Renal pelvis (tissue), 4 donors: ENCODE data around the gene C12orf76. TPM values are rescaled to one million over a fixed set of nuclear protein-coding genes. Genes with fewer than 3 reads are reported as not detected.

Experiments used
- DNase-seq: peaks from one replicate; pipeline ENCODE4 v3.0.0-alpha.2; 2013
- polyA plus RNA-seq, 3 donors: library from polyadenylated mRNA; unstranded; fragments of 120-200 nt; gene quantifications; one replicate each; pipeline ENCODE4 v1.2.1, GENCODE V29; 2013; ENCODE audit not compliant: insufficient read length in 3 of 3

The C12orf76 gene
- polyA plus RNA-seq, 3 donors = 29.5 to 38.6 (median 38.3) TPM

- DNase-seq = peak; percentile 94
Observed at GRCh38 chr12:109998904-109999648, 49.2 kb downstream of the C12orf76 start, which contains the start of gene ANKRD13A. Gene ANKRD13A, plus strand, starts transcription at chr12:109999430. Its CDS starts 259 bp downstream, at chr12:109999689.

- no peak for DNase-seq
Observed at GRCh38 chr12:109998241-109998903, 50.0 kb downstream of the C12orf76 start.

- no peak for DNase-seq
Observed at GRCh38 chr12:109997393-109997792, 50.9 kb downstream of the C12orf76 start.

GRCh38 chr12:109996483-109996853, 51.9 kb downstream of the C12orf76 start:
- no peak for DNase-seq

- DNase-seq = peak; percentile 90
Observed at GRCh38 chr12:109995686-109996482, 52.4 kb downstream of the C12orf76 start, which contains the start of gene GIT2. Gene GIT2, minus strand, starts transcription at chr12:109996368. Its CDS starts 144 bp downstream, at chr12:109996224.

- DNase-seq = no peak
Observed at GRCh38 chr12:109995361-109995685, 53.0 kb downstream of the C12orf76 start.

- DNase-seq = peak; percentile 15
Observed at GRCh38 chr12:109994401-109995175, 53.7 kb downstream of the C12orf76 start.

GRCh38 chr12:109993091-109993490, 55.2 kb downstream of the C12orf76 start:
- DNase-seq = no peak

GRCh38 chr12:109991586-109991985, 56.7 kb downstream of the C12orf76 start:
- no peak for DNase-seq

Other genes starting within 250 kb of the C12orf76 start
- 10 to 100 TPM; 14.7 to 21.7 (median 19.2) TPM for gene TRPV4, start 215.1 kb downstream of the C12orf76 start, polyA plus RNA-seq
- gene GLTP, start 168.0 kb downstream of the C12orf76 start, polyA plus RNA-seq = 10 to 100 TPM; 31.7 to 38.6 (median 32.5) TPM
- 10 to 100 TPM; 24.6 to 32.1 (median 27.7) TPM for gene TCHP, start 148.2 kb downstream of the C12orf76 start, polyA plus RNA-seq
- gene GIT2, start 52.2 kb downstream of the C12orf76 start, polyA plus RNA-seq = 10 to 100 TPM; 30.8 to 51.8 (median 48.9) TPM
- 10 to 100 TPM; 33.7 to 47.8 (median 46.4) TPM for gene ANKRD13A, start 49.1 kb downstream of the C12orf76 start, polyA plus RNA-seq
- 10 to 100 TPM; 43.8 to 50.5 (median 48.1) TPM for gene IFT81, start 75.8 kb upstream of the C12orf76 start, polyA plus RNA-seq
- gene ATP2A2, start 232.7 kb upstream of the C12orf76 start, polyA plus RNA-seq = 100 to 1,000 TPM; 161 to 167 (median 162) TPM